SU-DHL-6 (cell line): Measurements from ENCODE around the gene KPNA1.

ENCODE experiments used
- CTCF ChIP-seq: fragments of 200-600 bp; sonication (generic); IDR thresholded peaks from one replicate; pipeline ENCODE4 v1.5.1; 2017; ENCODE audit warnings: antibody characterized with exemption, mild to moderate bottlenecking, low read length, moderate library complexity; ENCODE audit not compliant: insufficient read depth, poor library complexity, severe bottlenecking
- EZH2phosphoT487 ChIP-seq: fragments of 200-600 bp; sonication (generic), shearing (Covaris generic); conservative IDR thresholded peaks from 2 replicates; pipeline ENCODE4 v1.6.1; 2018; ENCODE audit warnings: mild to moderate bottlenecking, antibody characterized with exemption, low read length, moderate library complexity, mixed read lengths

- no peak for TF ChIP-seq CTCF
- no peak for TF ChIP-seq EZH2phosphoT487
These were observed 104.6 kb downstream of the KPNA1 start for GRCh38 chr3:122410111-122410510.
